Neuronal stem cell (in vitro differentiated cells): Measurements from ENCODE around the gene ADAMTS17.
A peak's percentile ranks its signal among the peaks of the same experiment; 100 is the strongest.

Source experiments
- DNase-seq: peaks from one replicate; pipeline ENCODE4 v3.0.0-alpha.2; 2013; ENCODE audit warnings: low spot score
- H2AFZ ChIP-seq: one replicate; pipeline ENCODE4 v1.6.1; 2013; ENCODE audit warnings: mild to moderate bottlenecking, low read length, inconsistent platforms
- H2AK5ac ChIP-seq: 2 replicates; pipeline ENCODE4 v1.6.1; 2013; ENCODE audit warnings: low read depth, mild to moderate bottlenecking, inconsistent platforms, low read length, moderate library complexity, mixed read lengths
- H2BK120ac ChIP-seq: 2 replicates; pipeline ENCODE4 v1.6.1; 2013; ENCODE audit warnings: low read depth, mild to moderate bottlenecking, inconsistent platforms, low read length, moderate library complexity, mixed read lengths
- H2BK12ac ChIP-seq: one replicate; pipeline ENCODE4 v1.6.1; 2013; ENCODE audit warnings: low read length, inconsistent platforms
- H2BK15ac ChIP-seq: 2 replicates; pipeline ENCODE4 v1.6.1; 2013; ENCODE audit warnings: mild to moderate bottlenecking, low read length, inconsistent platforms, mixed read lengths
- H2BK5ac ChIP-seq: one replicate; pipeline ENCODE4 v1.6.1; 2013; ENCODE audit warnings: inconsistent platforms, mild to moderate bottlenecking, low read length, moderate library complexity
- H3K14ac ChIP-seq: one replicate; pipeline ENCODE4 v1.6.1; 2013; ENCODE audit warnings: low read length, inconsistent platforms
- H3K18ac ChIP-seq: 2 replicates; pipeline ENCODE4 v1.6.1; 2013; ENCODE audit warnings: low read length, inconsistent platforms
- H3K23ac ChIP-seq: 2 replicates; pipeline ENCODE4 v1.6.1; 2013; ENCODE audit warnings: low read depth, mild to moderate bottlenecking, mixed read lengths, low read length, inconsistent platforms; ENCODE audit not compliant: poor library complexity
- H3K27ac ChIP-seq: replicated peaks from 3 replicates; pipeline ENCODE4 v1.5.1; 2013; ENCODE audit warnings: low read length, inconsistent platforms
- H3K27me3 ChIP-seq, 3 experiments: 2 replicates each; pipeline ENCODE4 v1.6.1; 2013; ENCODE audit warnings: low read length in 3 of 3, mild to moderate bottlenecking in 2 of 3, inconsistent platforms in 1 of 3, low read depth in 1 of 3, mixed read lengths in 1 of 3, moderate library complexity in 1 of 3; ENCODE audit not compliant: control insufficient read depth in 3 of 3, insufficient read depth in 3 of 3
- H3K36me3 ChIP-seq, 2 donors: replicated peaks in 1 of 2; 2 replicates each; pipeline ENCODE4 v1.6.1; 2013; ENCODE audit warnings: low read length in 2 of 2; ENCODE audit not compliant: control insufficient read depth in 2 of 2, insufficient read depth in 2 of 2
- H3K4ac ChIP-seq: 2 replicates; pipeline ENCODE4 v1.6.1; 2013; ENCODE audit warnings: inconsistent platforms, mild to moderate bottlenecking, low read length, moderate library complexity
- H3K4me1 ChIP-seq, 2 donors: 1 replicate in 1 of 2; 2 replicates in 1 of 2; pipeline ENCODE4 v1.6.1; 2013; ENCODE audit warnings: low read length in 2 of 2, low read depth in 1 of 2; ENCODE audit not compliant: control insufficient read depth in 2 of 2, insufficient read depth in 1 of 2
- H3K4me2 ChIP-seq: one replicate; pipeline ENCODE4 v1.6.1; 2013; ENCODE audit warnings: mild to moderate bottlenecking, low read length, inconsistent platforms; ENCODE audit not compliant: insufficient read depth, poor library complexity, severe bottlenecking
- H3K4me3 ChIP-seq, 2 donors: 2 replicates each; pipeline ENCODE4 v1.5.1; 2013; ENCODE audit warnings: low read length in 2 of 2, mild to moderate bottlenecking in 2 of 2, inconsistent platforms in 1 of 2, moderate library complexity in 1 of 2
- H3K79me1 ChIP-seq: one replicate; pipeline ENCODE4 v1.6.1; 2013; ENCODE audit warnings: low read depth, mild to moderate bottlenecking, inconsistent platforms, low read length, moderate library complexity
- H3K9ac ChIP-seq: one replicate; pipeline ENCODE4 v1.6.1; 2013; ENCODE audit warnings: mild to moderate bottlenecking, low read depth, low read length, inconsistent platforms; ENCODE audit not compliant: poor library complexity
- H3K9me3 ChIP-seq, 2 donors: replicated peaks in 1 of 2; 2 replicates each; pipeline versions ENCODE3 to v1.6.1; 2013; ENCODE audit warnings: low read length in 2 of 2, mild to moderate bottlenecking in 2 of 2, inconsistent platforms in 1 of 2, low read depth in 1 of 2, mixed read lengths in 1 of 2, moderate library complexity in 1 of 2; ENCODE audit not compliant: control insufficient read depth in 2 of 2, insufficient read depth in 1 of 2
- H4K8ac ChIP-seq: one replicate; pipeline ENCODE4 v1.6.1; 2013; ENCODE audit warnings: low read depth, mild to moderate bottlenecking, inconsistent platforms, low read length, moderate library complexity
- H4K91ac ChIP-seq: one replicate; pipeline ENCODE4 v1.6.1; 2013; ENCODE audit warnings: low read length, low read depth, mild to moderate bottlenecking, inconsistent platforms; ENCODE audit not compliant: poor library complexity
- whole genome bisulfite sequencing, 2 donors: extraction: QIAGEN DNeasy Blood & Tissue Kit; methylation state at CpG; one replicate each; pipeline ENCODE4 v1.1.7; 2013; ENCODE audit warnings: missing lambda C conversion rate in 2 of 2, mixed read lengths in 1 of 2; ENCODE audit not compliant: insufficient read length in 2 of 2, insufficient replicate concordance in 1 of 2; ENCODE audit errors: extremely low coverage in 2 of 2; 5-methylcytosine and 5-hydroxymethylcytosine counted together

Gene ADAMTS17

DNA sequence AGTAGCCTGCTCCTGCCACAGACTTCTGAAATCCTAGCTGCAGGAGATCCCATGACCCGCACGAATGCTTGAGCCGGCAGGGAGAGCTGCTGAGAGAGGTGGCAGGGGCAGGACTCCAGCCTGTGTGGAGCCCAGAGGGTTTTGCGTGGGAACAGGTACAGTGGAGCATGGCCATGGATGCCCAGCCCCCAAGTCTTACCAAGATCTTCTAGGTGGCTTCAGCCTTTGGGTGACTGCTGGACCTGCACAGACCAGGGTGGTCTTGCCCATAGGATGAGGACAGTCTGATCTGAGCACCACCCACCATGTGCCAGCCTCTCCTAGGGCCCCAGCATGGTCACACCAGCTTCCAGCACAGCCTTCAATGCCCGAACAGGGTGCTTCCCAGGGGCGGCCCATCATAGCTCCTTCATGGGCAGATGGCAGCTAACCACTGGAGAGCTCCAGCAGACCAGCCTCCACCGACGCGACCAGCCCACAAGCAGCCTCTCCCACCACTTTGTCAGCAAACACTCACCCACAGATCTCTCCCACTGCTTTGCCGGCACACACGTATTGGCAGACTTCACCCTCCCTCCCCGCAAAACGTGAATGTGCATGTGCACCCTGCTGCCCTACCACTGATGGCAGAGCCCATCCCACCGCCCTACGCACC, 56.0 kb downstream of the ADAMTS17 start:
- H3K14ac ChIP-seq, result peak overlapping the region; percentile 63
- H3K27ac ChIP-seq, result no peak overlapping the region
- peak overlapping the region; percentile 26 for H2BK15ac ChIP-seq
- H3K27me3 ChIP-seq, result peaks cover 0 to 3% (median 0%) of the 10 kb centered on the region in 3 experiments
- H3K18ac ChIP-seq, result no peak overlapping the region
- H2BK12ac ChIP-seq, result peak overlapping the region; percentile 33
- H3K9ac ChIP-seq, result no peak overlapping the region
- WGBS, 2 donors, result no CpG with 5 or more reads among the region's 15 CpGs
- H3K23ac ChIP-seq, result peak overlapping the region; percentile 94
- no peak overlapping the region for H2BK120ac ChIP-seq
- peak overlapping the region in 1 of 2 donors; percentile 20 for H3K4me3 ChIP-seq
- no peak for DNase-seq
- H3K36me3 ChIP-seq, result no peaks in the 10 kb centered on the region
- H4K91ac ChIP-seq, result peak overlapping the region; percentile 46
- H3K4ac ChIP-seq, result no peak overlapping the region
- H3K9me3 ChIP-seq, result peaks cover 0 to 2% of the 10 kb centered on the region in 2 donors
- peaks cover 2% of the 10 kb centered on the region for H3K79me1 ChIP-seq
- peak overlapping the region; percentile 45 for H2BK5ac ChIP-seq
- H2AFZ ChIP-seq, result no peak overlapping the region
- no peak overlapping the region for H4K8ac ChIP-seq
- H3K4me1 ChIP-seq, result no peaks in the 10 kb centered on the region
- no peak overlapping the region for H3K4me2 ChIP-seq
- H2AK5ac ChIP-seq, result peak overlapping the region; percentile 85

DNA sequence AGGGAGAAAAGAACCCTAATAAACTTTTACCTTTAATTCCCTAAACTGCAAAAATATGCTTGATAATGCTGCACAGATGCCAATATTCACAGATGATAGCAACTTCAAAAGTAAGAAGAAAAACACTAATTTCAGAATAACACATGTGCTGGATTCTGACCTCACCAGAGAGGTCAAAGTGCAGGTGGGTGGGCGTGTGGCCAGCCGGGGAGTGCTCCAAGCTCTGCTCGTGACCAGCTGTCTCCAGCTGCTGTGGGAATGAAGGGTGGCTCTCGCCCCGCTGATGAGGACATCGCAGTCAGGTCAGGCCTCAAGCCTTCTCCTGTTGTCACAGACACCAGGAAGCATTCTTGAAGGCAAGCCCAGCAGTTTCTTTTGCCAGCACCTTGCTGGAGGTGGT, 57.1 kb downstream of the ADAMTS17 start:
- Histone ChIP-seq H2BK5ac (no peak overlapping the region), H3K4me1 (no peaks in the 10 kb centered on the region), H2BK12ac (no peak overlapping the region), H4K8ac (no peak overlapping the region), H2BK120ac (no peak overlapping the region), H2BK15ac (no peak overlapping the region), H3K36me3 (no peaks in the 10 kb centered on the region), H3K79me1 (peaks cover 2% of the 10 kb centered on the region), H3K14ac (peak overlapping the region; percentile 64), H3K23ac (no peak overlapping the region), H2AK5ac (no peak overlapping the region), H2AFZ (no peak overlapping the region), H3K27me3 (peaks cover 0 to 3% (median 0%) of the 10 kb centered on the region in 3 experiments), H3K4me2 (no peak overlapping the region), H3K9ac (peak overlapping the region; percentile 56), H3K4ac (peak overlapping the region; percentile 79), H4K91ac (no peak overlapping the region), H3K18ac (no peak overlapping the region), H3K27ac (no peak overlapping the region), H3K9me3 (peaks cover 0 to 2% of the 10 kb centered on the region in 2 donors), H3K4me3 (no peak overlapping the region)
- no CpG with 5 or more reads among the region's 6 CpGs for WGBS, 2 donors
- DNase-seq, result no peak

DNA sequence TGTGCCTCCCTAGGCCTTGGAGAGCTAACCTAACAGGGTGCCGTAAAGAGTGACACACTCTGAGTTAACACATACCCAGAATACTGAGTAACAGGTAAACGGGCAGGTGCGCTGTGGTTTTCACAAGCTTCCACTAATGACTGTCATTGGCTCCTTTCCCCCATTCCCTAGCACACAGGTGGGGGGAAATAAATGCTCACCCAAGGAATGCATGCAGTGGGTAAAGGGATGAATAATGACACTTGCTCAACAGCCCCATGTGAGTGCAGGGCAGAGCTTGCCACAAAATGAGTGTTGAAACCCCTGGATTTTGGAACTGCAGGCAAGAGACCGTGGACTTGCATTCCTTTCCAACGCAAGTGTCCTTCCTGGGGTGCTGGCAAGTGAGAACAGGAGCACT, 57.6 kb downstream of the ADAMTS17 start:
- peaks cover 2% of the 10 kb centered on the region for H3K79me1 ChIP-seq
- no peak overlapping the region for H3K9ac ChIP-seq
- no peak overlapping the region for H3K18ac ChIP-seq
- no peak overlapping the region for H3K14ac ChIP-seq
- no peak overlapping the region for H2AFZ ChIP-seq
- peaks cover 0 to 3% (median 0%) of the 10 kb centered on the region in 3 experiments for H3K27me3 ChIP-seq
- peaks cover 0 to 2% of the 10 kb centered on the region in 2 donors for H3K9me3 ChIP-seq
- H2BK120ac ChIP-seq, result no peak overlapping the region
- H4K8ac ChIP-seq, result no peak overlapping the region
- no peak overlapping the region for H2BK5ac ChIP-seq
- H2BK12ac ChIP-seq, result no peak overlapping the region
- no peak overlapping the region for H3K27ac ChIP-seq
- H3K4ac ChIP-seq, result no peak overlapping the region
- H3K36me3 ChIP-seq, result no peaks in the 10 kb centered on the region
- H3K4me1 ChIP-seq, result no peaks in the 10 kb centered on the region
- H3K23ac ChIP-seq, result no peak overlapping the region
- no peak overlapping the region for H2BK15ac ChIP-seq
- no CpG with 5 or more reads among the region's 5 CpGs for WGBS, 2 donors
- DNase-seq, result no peak
- no peak overlapping the region for H4K91ac ChIP-seq
- H3K4me3 ChIP-seq, result no peak overlapping the region
- no peak overlapping the region for H3K4me2 ChIP-seq
- H2AK5ac ChIP-seq, result no peak overlapping the region

DNA sequence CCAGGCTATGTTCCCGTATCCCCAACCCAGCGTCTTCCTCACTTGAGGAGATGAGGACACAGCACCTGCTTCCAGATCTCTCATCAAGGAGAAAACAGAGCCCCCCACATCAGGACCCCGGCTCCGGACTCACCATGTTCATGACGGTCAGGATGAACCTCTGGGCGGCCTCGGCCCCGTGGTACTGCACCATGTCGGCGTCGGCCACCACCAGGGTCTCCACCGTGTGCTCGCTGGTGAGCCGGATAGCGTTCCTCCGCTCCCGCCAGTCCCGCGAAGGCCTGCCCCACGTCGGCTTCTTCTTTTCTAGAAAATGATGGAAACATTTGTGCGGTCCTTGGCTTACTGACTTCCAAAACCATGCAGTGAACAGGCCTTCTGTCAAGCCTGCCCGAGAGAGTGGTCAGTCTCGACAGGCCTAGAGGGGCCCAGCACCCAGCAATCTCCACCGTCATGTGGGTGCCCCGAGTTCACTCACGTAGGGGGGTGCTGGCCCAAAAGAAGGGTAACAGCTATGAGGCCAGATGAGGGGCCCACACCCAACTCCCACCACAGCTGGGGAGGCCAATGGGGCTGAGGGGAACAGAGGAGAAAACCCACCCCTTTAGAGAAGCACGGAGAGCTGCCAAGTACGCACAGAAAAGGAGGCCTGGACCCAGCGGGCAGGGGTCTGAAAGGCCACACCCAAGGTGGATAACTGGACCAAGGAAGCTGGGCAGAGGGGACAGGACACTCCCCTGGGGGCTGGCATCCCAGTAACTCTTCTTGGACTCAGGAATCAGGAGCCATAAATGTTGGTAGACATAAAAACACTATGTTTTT, 60.5 kb downstream of the ADAMTS17 start:
- Histone ChIP-seq H4K8ac (peak overlapping the region; percentile 57), H3K4me3 (no peak overlapping the region), H3K4ac (no peak overlapping the region), H2BK5ac (peak overlapping the region; percentile 45), H2AK5ac (no peak overlapping the region), H3K27me3 (peaks cover 0 to 3% (median 0%) of the 10 kb centered on the region in 3 experiments), H3K27ac (no peak overlapping the region), H3K79me1 (peaks cover 2% of the 10 kb centered on the region), H3K9ac (no peak overlapping the region), H3K14ac (peak overlapping the region; percentile 49), H3K18ac (peak overlapping the region; percentile 42), H3K36me3 (no peaks in the 10 kb centered on the region), H3K4me1 (no peaks in the 10 kb centered on the region), H2BK12ac (no peak overlapping the region), H3K23ac (no peak overlapping the region), H3K9me3 (peaks cover 0 to 2% of the 10 kb centered on the region in 2 donors), H2BK120ac (no peak overlapping the region), H3K4me2 (no peak overlapping the region), H2AFZ (no peak overlapping the region), H4K91ac (no peak overlapping the region), H2BK15ac (no peak overlapping the region)
- no peak for DNase-seq
- WGBS, 2 donors, result no CpG with 5 or more reads among the region's 30 CpGs
